K562 (cell line): Measurements from ENCODE around the gene ARL3. TPM values are rescaled to one million over a fixed set of nuclear protein-coding genes. Genes with fewer than 3 reads are reported as not detected.

ENCODE experiments used
- ATAC-seq: fragments of 200-7000 bp; cut with Tn5 transposase; 3 replicates; pipeline ENCODE4 v1.9.1; 2020; ENCODE audit warnings: moderate library complexity
- BruUV-seq: library from RNA; stranded (reverse); fragments of 400-500 nt; replicated peaks from 2 replicates; lab custom pipeline; 2021; lab: Mats Ljungman, UMichigan
- CTCF ChIA-PET: fragments of 300-600 bp; formaldehyde crosslinking; extraction: SDS; loops from one replicate; lab custom pipeline; 2021; ENCODE audit warnings: low intra/inter-chr PET ratio; lab: Yijun Ruan, JAX
- POLR2A ChIA-PET: fragments of 300-600, 350-650 bp; sonication (Branson Sonifier 250); formaldehyde crosslinking; extraction: SDS; loops from one replicate; lab custom pipeline; 2021; ENCODE audit warnings: antibody characterized with exemption, inconsistent platforms; lab: Yijun Ruan, JAX
- DNase-seq, 4 experiments: peaks; one replicate each; pipeline versions ENCODE4 v3.0.0 to v3.0.0-alpha.2; 2011 to 2018; ENCODE audit warnings: low spot score in 3 of 4, mixed read lengths in 3 of 4; ENCODE audit errors: extremely low read depth in 1 of 4
- FAIRE-seq: peaks from 2 replicates; lab custom pipeline; 2011; peaks lifted over from hg19 to GRCh38; lab: Jason Lieb, UNC
- H2AFZ ChIP-seq: 2 replicates; pipeline ENCODE4 v1.6.0; 2011; ENCODE audit warnings: low read depth, low read length, control low read depth, inconsistent platforms
- H3K27ac ChIP-seq: fragments of 200-600 bp; 3 replicates; pipeline ENCODE4 v1.8.0; 2011; ENCODE audit warnings: low read depth, mild to moderate bottlenecking, control low read depth, inconsistent platforms, low read length, moderate library complexity, mixed read lengths; ENCODE audit errors: extremely low read depth
- H3K27me3 ChIP-seq, 2 experiments: fragments of 300-600 bp in 1 of 2; 2 replicates in 1 of 2; 3 replicates in 1 of 2; pipeline versions ENCODE4 v1.6.0 to v1.8.0; 2011; ENCODE audit warnings: inconsistent platforms in 2 of 2, low read length in 2 of 2, mild to moderate bottlenecking in 1 of 2, mixed read lengths in 1 of 2, moderate library complexity in 1 of 2; ENCODE audit not compliant: control insufficient read depth in 2 of 2, insufficient read depth in 2 of 2
- H3K36me3 ChIP-seq: fragments of 300-600 bp; 3 replicates; pipeline ENCODE4 v1.8.0; 2011; ENCODE audit warnings: mild to moderate bottlenecking, low read length, inconsistent platforms; ENCODE audit not compliant: control insufficient read depth, insufficient read depth
- H3K4me1 ChIP-seq, 2 experiments: fragments of 200-600 bp in 1 of 2; replicated peaks in 1 of 2; 2 replicates in 1 of 2; 3 replicates in 1 of 2; pipeline versions ENCODE4 v1.5.1 to v1.8.0; 2011; ENCODE audit warnings: inconsistent platforms in 2 of 2, low read length in 2 of 2, mild to moderate bottlenecking in 1 of 2, mixed read lengths in 1 of 2, moderate library complexity in 1 of 2; ENCODE audit not compliant: control insufficient read depth in 2 of 2, insufficient read depth in 2 of 2
- H3K4me2 ChIP-seq: 2 replicates; pipeline ENCODE4 v1.6.1; 2011; ENCODE audit warnings: low read length, control low read depth, inconsistent platforms, mixed read lengths; ENCODE audit not compliant: insufficient read depth
- H3K4me3 ChIP-seq: fragments of 200-600 bp; sonication (generic), shearing (Covaris generic); 2 replicates; pipeline ENCODE4 v1.5.1; 2016; ENCODE audit warnings: control low read depth, inconsistent platforms
- H3K79me2 ChIP-seq: fragments of 200-600 bp; 3 replicates; pipeline ENCODE4 v1.8.0; 2011; ENCODE audit warnings: low read length, inconsistent platforms; ENCODE audit not compliant: control insufficient read depth, insufficient read depth
- H3K9ac ChIP-seq, 2 experiments: 2 replicates each; pipeline versions ENCODE4 v1.6.0 to v1.6.1; 2011; ENCODE audit warnings: low read depth in 2 of 2, low read length in 2 of 2, control low read depth in 1 of 2, inconsistent platforms in 1 of 2, mild to moderate bottlenecking in 1 of 2, mixed read lengths in 1 of 2; ENCODE audit not compliant: insufficient read depth in 1 of 2
- H3K9me1 ChIP-seq: one replicate; pipeline ENCODE4 v1.6.0; 2011; ENCODE audit warnings: inconsistent platforms, mild to moderate bottlenecking, low read length, moderate library complexity; ENCODE audit not compliant: control insufficient read depth, insufficient read depth
- H3K9me3 ChIP-seq: replicated peaks from 2 replicates; pipeline ENCODE4 v1.5.1; 2011; ENCODE audit warnings: low read depth, low read length, inconsistent platforms; ENCODE audit not compliant: control insufficient read depth, insufficient read depth
- H4K20me1 ChIP-seq: replicated peaks from 2 replicates; pipeline ENCODE4 v1.6.1; 2011; ENCODE audit warnings: low read length, inconsistent platforms, mixed read lengths; ENCODE audit not compliant: control insufficient read depth, insufficient read depth
- CREBBP ChIP-seq: IDR thresholded peaks from one replicate; pipeline ENCODE4 v1.6.1; 2012; ENCODE audit warnings: low read depth, mild to moderate bottlenecking, control low read depth, inconsistent platforms, low read length
- ELF4 ChIP-seq: fragments of 450-650 bp; formaldehyde crosslinking; IDR thresholded peaks from 2 replicates; pipeline ENCODE4 v1.4.0; 2022; ENCODE audit warnings: missing genetic modification characterization
- FOXJ2 ChIP-seq: fragments of 200-800 bp; sonication (Bioruptor generic); IDR thresholded peaks from 2 replicates; pipeline ENCODE4 v1.6.1; 2016; ENCODE audit warnings: missing genetic modification characterization, missing compliant biosample characterization
- FOXP1 ChIP-seq: sonication (generic); formaldehyde crosslinking; IDR thresholded peaks from 2 replicates; pipeline ENCODE4 v1.8.0; 2022; ENCODE audit warnings: mild to moderate bottlenecking, missing genetic modification reagents
- ILK ChIP-seq: fragments of 450-650 bp; IDR thresholded peaks from 2 replicates; pipeline ENCODE4 v1.6.1; 2016; ENCODE audit warnings: missing genetic modification characterization, low read depth, mild to moderate bottlenecking, missing compliant biosample characterization, moderate library complexity, borderline replicate concordance
- LEF1 ChIP-seq: fragments of 450-650 bp; IDR thresholded peaks from 2 replicates; pipeline ENCODE4 v1.6.1; 2016; ENCODE audit warnings: mild to moderate bottlenecking
- RHOXF2B ChIP-seq: fragments of 250-450 bp; sonication (Bioruptor Pico); conservative IDR thresholded peaks from 2 replicates; pipeline ENCODE4 v1.5.1; 2021
- ZNF561 ChIP-seq: fragments of 450-650 bp; formaldehyde crosslinking; conservative IDR thresholded peaks from 2 replicates; pipeline ENCODE4 v1.4.0; 2020; ENCODE audit warnings: mild to moderate bottlenecking, moderate library complexity
- WGBS: fragments of 100-300 bp; shearing (Covaris generic); methylation state at CpG from one replicate; pipeline ENCODE4 v1.1.6; 2016; ENCODE audit warnings: low coverage, mixed read lengths; ENCODE audit not compliant: insufficient coverage; ENCODE audit errors: missing lambda C conversion rate; 5-methylcytosine and 5-hydroxymethylcytosine counted together
- in situ Hi-C: fragments of 300-500 bp; cut with MboI; formaldehyde crosslinking; loops from 4 replicates; pipeline ENCODE4 v1.15.0; 2018; ENCODE audit warnings: inconsistent platforms, mixed read lengths
- intact Hi-C: fragments of 100-400 bp; cut with micrococcal nuclease; formaldehyde crosslinking; loops from 2 replicates; pipeline ENCODE4 v1.14.2; 2022
- polyA plus RNA-seq, 8 experiments: library from polyadenylated mRNA; depleted of rRNA in 4 of 8; stranded (reverse) in 5 of 8; unstranded in 3 of 8; fragments of >200 nt; fragmentation: Nextera tagmentation in 2 of 8; fragmentation: Illumina TruSeq in 1 of 8; extraction: Ambion mirVana in 2 of 8; extraction: Trizol in 1 of 8; gene quantifications; 2 replicates each; pipeline versions ENCODE4 v1.2.1 to v1.2.3, GENCODE V29; 2011 to 2014; ENCODE audit warnings: inconsistent platforms in 1 of 8, missing spikeins in 1 of 8
- total RNA-seq, 7 experiments: library from RNA; depleted of rRNA in 6 of 7; stranded (reverse); fragments of >200 nt in 6 of 7; fragmentation: Illumina TruSeq in 2 of 7; extraction: Trizol in 2 of 7; gene quantifications; 2 replicates each; pipeline versions ENCODE4 v1.2.1 to v1.2.3, GENCODE V29; 2011 to 2021; ENCODE audit warnings: low replicate concordance in 1 of 7
- TF ChIP-seq, protein P1 (sequence below): sonication (generic); formaldehyde crosslinking; IDR thresholded peaks from 2 replicates; pipeline ENCODE4 v1.8.0; 2022; ENCODE audit warnings: mild to moderate bottlenecking, missing genetic modification reagents
- TF ChIP-seq, protein P2 (sequence below): conservative IDR thresholded peaks from 2 replicates; pipeline ENCODE4 v1.6.1; 2011; ENCODE audit warnings: low read depth, mild to moderate bottlenecking, low read length; ENCODE audit not compliant: control insufficient read depth
- TF ChIP-seq, protein P3 (sequence below): fragments of 250-450 bp; sonication (Bioruptor Pico); IDR thresholded peaks from 2 replicates; pipeline ENCODE4 v1.5.1; 2021; ENCODE audit warnings: mild to moderate bottlenecking
- TF ChIP-seq, protein P4 (sequence below): fragments of 250-450 bp; sonication (Bioruptor Pico); IDR thresholded peaks from 2 replicates; pipeline ENCODE4 v1.4.0; 2020; ENCODE audit warnings: mild to moderate bottlenecking, moderate library complexity

The ARL3 gene
- total and polyA plus RNA-seq, 9 of the 15 experiments (the other 6 are each of a cell fraction or from before 2014, with no cell fraction given): 2.9 to 8.9 (median 4.8) TPM

DNA sequence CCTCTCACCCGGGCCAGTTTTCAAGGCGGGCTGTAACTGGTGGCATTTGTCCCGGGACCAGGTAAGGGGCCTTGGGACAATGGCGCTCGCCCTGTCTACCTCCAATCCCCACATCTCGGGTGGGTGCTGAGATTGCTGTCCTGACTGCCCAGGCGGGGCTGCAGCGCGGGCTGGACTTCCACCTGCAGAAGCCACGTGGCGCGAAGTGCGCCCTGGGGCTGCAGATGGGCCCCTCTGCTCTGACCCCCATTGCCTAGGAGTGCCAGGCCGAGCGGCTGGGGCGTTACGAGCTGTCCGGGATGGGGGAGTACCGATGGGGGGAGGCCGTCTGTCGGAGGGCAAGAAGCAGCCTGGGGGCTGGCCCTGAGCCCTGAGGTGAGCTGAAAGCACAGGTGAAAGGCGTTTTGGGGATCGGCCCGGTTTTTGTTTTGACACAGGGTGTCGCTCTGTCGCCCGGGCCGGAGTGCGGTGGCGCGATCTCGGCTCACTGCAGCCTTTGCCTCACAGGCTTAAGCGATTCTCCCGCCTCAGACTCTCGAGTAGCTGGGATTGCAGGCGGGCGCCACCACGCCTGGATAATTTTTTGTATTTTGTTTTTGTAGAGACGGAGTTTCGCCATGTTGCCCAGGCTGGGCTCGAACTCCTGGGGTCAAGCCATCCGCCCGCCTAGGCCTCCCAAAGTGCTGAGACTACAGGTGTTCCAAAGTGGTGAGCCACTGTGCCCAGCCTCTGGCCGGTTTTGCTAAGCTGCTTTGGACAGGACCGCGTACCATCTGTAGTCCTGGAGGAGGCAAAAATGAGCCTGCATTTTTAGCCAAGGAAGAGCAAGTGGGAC is 641 bp upstream of the ARL3 start, which contains the start of gene SFXN2:
Gene SFXN2, plus strand, starts transcription at position 16 of the 835 bp plus-strand sequence. CDS start 12,001 bp downstream, outside the sequence.
- Histone ChIP-seq H3K27ac (peak within 1 kb of the TSS; percentile 83), H2AFZ (peak within 1 kb of the TSS; percentile 87), H3K36me3 (peaks cover 21% of the 10 kb centered on the region), H3K79me2 (peaks cover 81% of the 10 kb centered on the region), H3K4me2 (peak within 1 kb of the TSS; percentile 87), H3K4me1 (peaks cover 20% of the 10 kb centered on the region in 2 experiments; a peak in 4 of 5 replicates), H3K9me1 (no peaks in the 10 kb centered on the region), H3K9me3 (no peaks in the 10 kb centered on the region), H3K27me3 (no peaks in the 10 kb centered on the region), H3K9ac (peak within 1 kb of the TSS; percentile 71 to 91), H4K20me1 (no peaks in the 10 kb centered on the region), H3K4me3 (peak within 1 kb of the TSS; percentile 95)
- WGBS: 1% methylated on average over 32 of the region's 46 CpGs
- in situ Hi-C loops (no loop called here), intact Hi-C loops (loop anchor here (5.0 kb wide), 2 partner anchors 43 to 68 kb away; no protein-coding TSS in a partner anchor)
- peak in 1 of 4 experiments; percentile 66 for DNase-seq
- CTCF ChIA-PET: no interaction called here
- FAIRE-seq: no peak
- POLR2A ChIA-PET: interaction anchor here (0.5 to 1.6 kb wide), 6 partner anchors 10 to 233 kb away, joined by 3 to 5 read pairs (median 3); partner anchors contain the start of genes TRIM8 and WBP1L
- BruUV-seq: TSS peak; percentile 71
- peak; percentile 31 for ATAC-seq
- TF ChIP-seq, protein P1, sequence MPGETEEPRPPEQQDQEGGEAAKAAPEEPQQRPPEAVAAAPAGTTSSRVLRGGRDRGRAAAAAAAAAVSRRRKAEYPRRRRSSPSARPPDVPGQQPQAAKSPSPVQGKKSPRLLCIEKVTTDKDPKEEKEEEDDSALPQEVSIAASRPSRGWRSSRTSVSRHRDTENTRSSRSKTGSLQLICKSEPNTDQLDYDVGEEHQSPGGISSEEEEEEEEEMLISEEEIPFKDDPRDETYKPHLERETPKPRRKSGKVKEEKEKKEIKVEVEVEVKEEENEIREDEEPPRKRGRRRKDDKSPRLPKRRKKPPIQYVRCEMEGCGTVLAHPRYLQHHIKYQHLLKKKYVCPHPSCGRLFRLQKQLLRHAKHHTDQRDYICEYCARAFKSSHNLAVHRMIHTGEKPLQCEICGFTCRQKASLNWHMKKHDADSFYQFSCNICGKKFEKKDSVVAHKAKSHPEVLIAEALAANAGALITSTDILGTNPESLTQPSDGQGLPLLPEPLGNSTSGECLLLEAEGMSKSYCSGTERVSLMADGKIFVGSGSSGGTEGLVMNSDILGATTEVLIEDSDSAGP: no peak
- no peak for TF ChIP-seq CREBBP
- TF ChIP-seq ZNF561 (CRISPR knock-in tag): no peak
- TF ChIP-seq, protein P2, sequence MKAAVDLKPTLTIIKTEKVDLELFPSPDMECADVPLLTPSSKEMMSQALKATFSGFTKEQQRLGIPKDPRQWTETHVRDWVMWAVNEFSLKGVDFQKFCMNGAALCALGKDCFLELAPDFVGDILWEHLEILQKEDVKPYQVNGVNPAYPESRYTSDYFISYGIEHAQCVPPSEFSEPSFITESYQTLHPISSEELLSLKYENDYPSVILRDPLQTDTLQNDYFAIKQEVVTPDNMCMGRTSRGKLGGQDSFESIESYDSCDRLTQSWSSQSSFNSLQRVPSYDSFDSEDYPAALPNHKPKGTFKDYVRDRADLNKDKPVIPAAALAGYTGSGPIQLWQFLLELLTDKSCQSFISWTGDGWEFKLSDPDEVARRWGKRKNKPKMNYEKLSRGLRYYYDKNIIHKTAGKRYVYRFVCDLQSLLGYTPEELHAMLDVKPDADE: 0 out of 2 replicates have a peak, but pooled peaks have one; percentile 20
- TF ChIP-seq FOXJ2: no peak
- TF ChIP-seq, protein P3, sequence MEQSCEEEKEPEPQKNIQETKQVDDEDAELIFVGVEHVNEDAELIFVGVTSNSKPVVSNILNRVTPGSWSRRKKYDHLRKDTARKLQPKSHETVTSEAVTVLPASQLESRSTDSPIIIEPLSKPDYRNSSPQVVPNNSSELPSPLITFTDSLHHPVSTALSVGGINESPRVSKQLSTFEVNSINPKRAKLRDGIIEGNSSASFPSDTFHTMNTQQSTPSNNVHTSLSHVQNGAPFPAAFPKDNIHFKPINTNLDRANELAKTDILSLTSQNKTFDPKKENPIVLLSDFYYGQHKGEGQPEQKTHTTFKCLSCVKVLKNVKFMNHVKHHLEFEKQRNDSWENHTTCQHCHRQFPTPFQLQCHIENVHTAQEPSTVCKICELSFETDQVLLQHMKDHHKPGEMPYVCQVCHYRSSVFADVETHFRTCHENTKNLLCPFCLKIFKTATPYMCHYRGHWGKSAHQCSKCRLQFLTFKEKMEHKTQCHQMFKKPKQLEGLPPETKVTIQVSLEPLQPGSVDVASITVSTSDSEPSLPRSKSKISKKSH (CRISPR knock-in tag): no peak
- peak; percentile 46; the same call in 1 of the 2 replicates for TF ChIP-seq FOXP1
- TF ChIP-seq, protein P4, sequence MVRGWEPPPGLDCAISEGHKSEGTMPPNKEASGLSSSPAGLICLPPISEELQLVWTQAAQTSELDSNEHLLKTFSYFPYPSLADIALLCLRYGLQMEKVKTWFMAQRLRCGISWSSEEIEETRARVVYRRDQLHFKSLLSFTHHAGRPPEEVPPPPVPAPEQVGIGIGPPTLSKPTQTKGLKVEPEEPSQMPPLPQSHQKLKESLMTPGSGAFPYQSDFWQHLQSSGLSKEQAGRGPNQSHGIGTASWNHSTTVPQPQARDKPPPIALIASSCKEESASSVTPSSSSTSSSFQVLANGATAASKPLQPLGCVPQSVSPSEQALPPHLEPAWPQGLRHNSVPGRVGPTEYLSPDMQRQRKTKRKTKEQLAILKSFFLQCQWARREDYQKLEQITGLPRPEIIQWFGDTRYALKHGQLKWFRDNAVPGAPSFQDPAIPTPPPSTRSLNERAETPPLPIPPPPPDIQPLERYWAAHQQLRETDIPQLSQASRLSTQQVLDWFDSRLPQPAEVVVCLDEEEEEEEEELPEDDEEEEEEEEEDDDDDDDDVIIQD (CRISPR knock-in tag): no peak
- no peak for TF ChIP-seq RHOXF2B (CRISPR knock-in tag)
- no peak for TF ChIP-seq LEF1
- TF ChIP-seq ILK (tag): no peak
- no peak for TF ChIP-seq ELF4 (CRISPR knock-in tag)
